NT2/D1 (cell line): ENCODE measurements around the gene CSNK2A3.

ENCODE experiments used
- YY1 ChIP-seq: IDR thresholded peaks from 2 replicates; pipeline ENCODE4 v1.6.1; 2011; ENCODE audit not compliant: insufficient read length, insufficient read depth
- ZNF274 ChIP-seq: IDR thresholded peaks from 2 replicates; pipeline ENCODE4 v1.6.1; 2011; ENCODE audit warnings: mild to moderate bottlenecking, low read depth, low read length

GRCh38 chr11:11356842-11357241 lies 3.8 kb upstream of the CSNK2A3 start:
- TF ChIP-seq YY1 (no peak), ZNF274 (no peak)
